ENCODE measurements around the gene HPCAL1. TPM values are rescaled to one million over a fixed set of nuclear protein-coding genes. Genes with fewer than 3 reads are reported as not detected.

HPCAL1 gene
- total and polyA plus RNA-seq, 2 of the 4 experiments (the other 2 are of a cell fraction) = 8.2 to 33.7 TPM

GRCh38 chr2:10378189-10378588 lies 75.5 kb downstream of the HPCAL1 start:
- H4K5ac ChIP-seq (ENCODE audit: low read depth, low read length) = no peak overlapping the region
- no TSS peak for BruUV-seq (replicated peaks)
- H4K91ac ChIP-seq (ENCODE audit: insufficient read depth, low read depth, low read length) = no peak overlapping the region
- H3K4me1 ChIP-seq (ENCODE audit: control insufficient read depth, insufficient read depth, low read length) = peaks cover 9% of the 10 kb centered on the region
- no peak overlapping the region for H2AK5ac ChIP-seq (ENCODE audit: low read depth, low read length)
- H3K18ac ChIP-seq (ENCODE audit: low read depth, low read length) = no peak overlapping the region
- DNase-seq = no peak
- H3K27me3 ChIP-seq (ENCODE audit: control insufficient read depth, insufficient read depth, low read length) = no peaks in the 10 kb centered on the region
- peaks cover 2 to 19% of the 10 kb centered on the region in 2 experiments; a peak in 1 of 4 replicates for H3K79me1 ChIP-seq (ENCODE audit: low read depth in 1 of 2, low read length in 2 of 2)
- H2BK120ac ChIP-seq (ENCODE audit: low read depth, low read length) = no peak overlapping the region
- no peak overlapping the region for H3K4ac ChIP-seq (ENCODE audit: low read depth, low read length)
- H2AFZ ChIP-seq (replicated peaks; ENCODE audit: low read length, poor library complexity) = no peak overlapping the region
- no peak for TF ChIP-seq CTCF (conservative IDR thresholded peaks at IDR 0.05; ENCODE audit: low read depth, low read length)
- no peak for TF ChIP-seq CEBPB (IDR thresholded peaks at IDR 0.05; ENCODE audit: low read depth, low read length)
- TF ChIP-seq MXI1 (IDR thresholded peaks at IDR 0.05; ENCODE audit: borderline replicate concordance, low read depth, low read length) = no peak
- no peak for TF ChIP-seq ELK1 (IDR thresholded peaks at IDR 0.05; ENCODE audit: borderline replicate concordance, low read depth, low read length)
- no peak for TF ChIP-seq MAFK (IDR thresholded peaks at IDR 0.05; ENCODE audit: low read depth, low read length)
- TF ChIP-seq POLR2A (IDR thresholded peaks at IDR 0.05; ENCODE audit: low read depth, low read length) = no peak
- no peak for TF ChIP-seq RAD21 (IDR thresholded peaks at IDR 0.05; ENCODE audit: low read length)
- H3K23ac ChIP-seq (ENCODE audit: low read depth, low read length) = no peak overlapping the region
- no peaks in the 10 kb centered on the region for H3K36me3 ChIP-seq (ENCODE audit: control insufficient read depth, insufficient read depth, low read length)
- no peak overlapping the region for H3K4me2 ChIP-seq (ENCODE audit: low read depth, low read length)
- no peak overlapping the region for H2BK5ac ChIP-seq (ENCODE audit: low read depth, low read length, poor library complexity, severe bottlenecking)
- H4K20me1 ChIP-seq (ENCODE audit: insufficient read depth, low read length) = peaks cover 25% of the 10 kb centered on the region
- H3K9ac ChIP-seq (ENCODE audit: low read depth, low read length) = no peak overlapping the region
- intact Hi-C loops (cut with micrococcal nuclease) (no loop called here), dilution Hi-C loops (cut with HindIII; ENCODE audit: low sequenced_read_pairs, unreplicated experiment) (no loop called here), in situ Hi-C loops (cut with MboI; ENCODE audit: low sequenced_read_pairs) (no loop called here)
- ChIA-PET POLR2A (ENCODE audit: unreplicated experiment) (no interaction called here), CTCF (no interaction called here)
- WGBS, 2 experiments (ENCODE audit: extremely low coverage in 2 of 2, insufficient read length in 1 of 2) = 70% methylated on average over 4 of the region's 7 CpGs; no CpG with 5 or more reads in 1 of the 2 experiments
- H3K9me3 ChIP-seq (ENCODE audit: control insufficient read depth, insufficient read depth, low read length) = no peaks in the 10 kb centered on the region
- no peak overlapping the region for H2AK9ac ChIP-seq (replicated peaks; ENCODE audit: low read depth, low read length, poor library complexity)
- H2BK15ac ChIP-seq (ENCODE audit: low read depth, low read length) = no peak overlapping the region
- no peak for ATAC-seq (ENCODE audit: low read depth)
- no peak overlapping the region for H2BK20ac ChIP-seq (ENCODE audit: low read depth, low read length)
- H3K56ac ChIP-seq (ENCODE audit: extremely low read depth, insufficient read depth, low read length) = no peak overlapping the region
- no peak overlapping the region for H3K14ac ChIP-seq (replicated peaks; ENCODE audit: low read depth, low read length)
- no peaks in the 10 kb centered on the region for H3K9me1 ChIP-seq (ENCODE audit: insufficient read depth, low read length)
- no peak overlapping the region for H3K27ac ChIP-seq (ENCODE audit: insufficient read depth, low read length)
- H4K8ac ChIP-seq (ENCODE audit: low read depth in 2 of 2, low read length in 2 of 2) = no peak overlapping the region
- no peak overlapping the region for H3K4me3 ChIP-seq (ENCODE audit: insufficient read depth, low read depth, low read length)
